Spleen (tissue), 11 donors: ENCODE measurements around the gene TRIM2. TPM values are rescaled to one million over a fixed set of nuclear protein-coding genes. Genes with fewer than 3 reads are reported as not detected.

Source experiments
- DNase-seq: peaks from one replicate; pipeline ENCODE4 v3.0.0-alpha.2; 2020
- H3K27ac ChIP-seq, 8 donors: fragments of 200-600 bp; sonication (generic) in 7 of 8; 1 replicate in 4 of 8; 2 replicates in 4 of 8; pipeline versions ENCODE4 v1.5.0 to v1.8.0; 2016 to 2021; ENCODE audit warnings: inconsistent platforms in 4 of 8, mild to moderate bottlenecking in 4 of 8, moderate library complexity in 1 of 8
- H3K27me3 ChIP-seq, 7 donors: fragments of 200-600 bp; sonication (generic) in 6 of 7; replicated peaks in 1 of 7; 1 replicate in 4 of 7; 2 replicates in 3 of 7; pipeline versions ENCODE4 v1.5.0 to v1.8.0; 2016 to 2021; ENCODE audit warnings: inconsistent platforms in 3 of 7, mild to moderate bottlenecking in 1 of 7
- H3K36me3 ChIP-seq, 6 donors: fragments of 200-600 bp; sonication (generic) in 5 of 6; 1 replicate in 4 of 6; 2 replicates in 2 of 6; pipeline versions ENCODE4 v1.5.0 to v1.8.0; 2016 to 2021; ENCODE audit warnings: inconsistent platforms in 2 of 6
- H3K4me1 ChIP-seq, 6 donors: fragments of 200-600 bp; sonication (generic) in 5 of 6; 1 replicate in 3 of 6; 2 replicates in 3 of 6; pipeline versions ENCODE4 v1.5.0 to v1.8.0; 2016 to 2021; ENCODE audit warnings: inconsistent platforms in 3 of 6
- H3K4me3 ChIP-seq, 8 donors: fragments of 200-600 bp; sonication (generic) in 7 of 8; 1 replicate in 4 of 8; 2 replicates in 4 of 8; pipeline versions ENCODE4 v1.5.0 to v1.8.0; 2016 to 2021; ENCODE audit warnings: inconsistent platforms in 4 of 8, mild to moderate bottlenecking in 4 of 8, moderate library complexity in 2 of 8
- H3K9me3 ChIP-seq, 8 donors: fragments of 200-600 bp; sonication (generic) in 7 of 8; 1 replicate in 4 of 8; 2 replicates in 4 of 8; pipeline versions ENCODE4 v1.5.0 to v1.8.0; 2016 to 2021; ENCODE audit warnings: inconsistent platforms in 4 of 8
- CTCF ChIP-seq, 11 experiments: fragments of 200-600 bp in 7 of 11; fragments of 450-650 bp in 4 of 11; sonication (generic) in 4 of 11; IDR thresholded peaks in 8 of 11; conservative IDR thresholded peaks in 3 of 11; 1 replicate in 7 of 11; 2 replicates in 4 of 11; pipeline versions ENCODE4 v1.4.0 to v1.8.0; 2016 to 2021; ENCODE audit warnings: antibody characterized with exemption in 11 of 11, inconsistent platforms in 4 of 11, mild to moderate bottlenecking in 1 of 11
- POLR2A ChIP-seq, 3 donors: fragments of 450-650 bp; IDR thresholded peaks; one replicate each; pipeline ENCODE4 v1.5.1; 2017; ENCODE audit warnings: antibody characterized with exemption in 3 of 3, mild to moderate bottlenecking in 1 of 3
- POLR2AphosphoS5 ChIP-seq, 3 donors: sonication (generic); formaldehyde crosslinking; IDR thresholded peaks; one replicate each; pipeline ENCODE4 v1.5.1; 2017; ENCODE audit warnings: antibody characterized with exemption in 3 of 3
- WGBS, 5 donors: extraction: QIAGEN DNeasy Blood & Tissue Kit in 3 of 5; methylation state at CpG; one replicate each; pipeline versions ENCODE4 v1.1.5 to v1.1.7; 2013 to 2018; 5-methylcytosine and 5-hydroxymethylcytosine counted together
- intact Hi-C: fragments of 100-400 bp; cut with DNase I; formaldehyde crosslinking; loops from one replicate; pipeline ENCODE4 v1.15.0; 2023; ENCODE audit warnings: low total_unique reads
- polyA plus RNA-seq, 3 donors: library from polyadenylated mRNA; stranded (reverse); fragments of 200-250 nt; gene quantifications; one replicate each; pipeline ENCODE4 v1.2.1, GENCODE V29; 2013
- total RNA-seq, 7 donors: library from RNA; depleted of rRNA in 3 of 7; stranded (reverse); fragments of >200 nt in 3 of 7; fragmentation: NEBNext Ultra II Directional in 4 of 7; extraction: Animal tissue kit (Norgen Biotek cat#: 25700) in 4 of 7; gene quantifications; one replicate each; pipeline versions ENCODE4 v1.1.0 to v1.2.1, GENCODE V29; 2016 to 2021
- donor health status: healthy with polysubstance abuse.
- donor health status: DM: no; HTN: no; CAD: no; lungs with moderate emphysema.
- donor health status: DM: no; HTN: no; CAD: no.
- donor health status: Bipolar disorder and iron deficiency.
- donor health status: healthy.
- donor health status: DM: no; HTN: no; CAD: no.
- donor health status: DM: yes; HTN: yes; CAD: no.

Gene TRIM2
- total and polyA plus RNA-seq, 10 donors, result 3.2 to 77.9 (median 45.3) TPM

DNA sequence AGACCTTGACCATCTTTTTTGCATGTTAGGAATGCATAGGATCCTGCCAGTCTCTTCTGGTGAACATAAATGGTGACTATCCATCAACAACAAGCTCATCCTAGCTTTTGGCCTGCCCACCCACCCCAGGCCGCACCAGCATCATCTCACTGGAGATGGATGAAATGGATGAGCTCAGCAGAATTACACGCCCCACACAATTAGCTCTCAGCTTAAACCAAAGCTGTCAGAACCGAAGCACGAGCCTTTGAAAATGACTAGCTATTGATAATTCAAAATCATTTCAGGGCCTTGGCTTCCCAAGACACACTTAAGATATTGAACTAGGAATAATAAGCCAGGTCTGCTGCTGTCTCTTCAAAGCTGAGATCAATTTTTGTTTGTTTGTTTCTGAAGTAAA lies 77.8 kb downstream of the TRIM2 start:
- DNase-seq, result no peak
- 88 to 97% (median 96%) methylated on average over 4 of the region's 4 CpGs for WGBS, 5 donors
- no peak overlapping the region for H3K27ac ChIP-seq
- H3K27me3 ChIP-seq, result no peaks in the 10 kb centered on the region
- peaks cover 5 to 27% (median 10%) of the 10 kb centered on the region in 8 donors for H3K9me3 ChIP-seq
- no peak overlapping the region for H3K4me3 ChIP-seq
- no peak for TF ChIP-seq CTCF (IDR thresholded peaks at IDR 0.05 in 8 of 11, conservative IDR thresholded peaks at IDR 0.05 in 3 of 11)
- no peak for TF ChIP-seq POLR2A (IDR thresholded peaks at IDR 0.05)
- TF ChIP-seq POLR2AphosphoS5 (IDR thresholded peaks at IDR 0.05), result no peak
- no peaks in the 10 kb centered on the region for H3K4me1 ChIP-seq
- intact Hi-C loops, result no loop called here
- H3K36me3 ChIP-seq, result peaks cover 0 to 30% (median 0%) of the 10 kb centered on the region in 6 donors

- Histone ChIP-seq H3K9me3 (peaks cover 5 to 29% (median 11%) of the 10 kb centered on the region in 8 donors), H3K4me1 (no peaks in the 10 kb centered on the region), H3K36me3 (peaks cover 0 to 26% (median 0%) of the 10 kb centered on the region in 6 donors), H3K27me3 (no peaks in the 10 kb centered on the region), H3K27ac (no peak overlapping the region), H3K4me3 (no peak overlapping the region)
- whole genome bisulfite sequencing, 5 donors, result 95 to 100% (median 96%) methylated on average over 3 of the region's 3 CpGs
- DNase-seq, result no peak
- intact Hi-C loops, result no loop called here
- no peak for TF ChIP-seq POLR2AphosphoS5 (IDR thresholded peaks at IDR 0.05)
- no peak for TF ChIP-seq POLR2A (IDR thresholded peaks at IDR 0.05)
- TF ChIP-seq CTCF (IDR thresholded peaks at IDR 0.05 in 8 of 11, conservative IDR thresholded peaks at IDR 0.05 in 3 of 11), result no peak
Measured at GRCh38 chr4:153283260-153283659, 79.0 kb downstream of the TRIM2 start.

DNA sequence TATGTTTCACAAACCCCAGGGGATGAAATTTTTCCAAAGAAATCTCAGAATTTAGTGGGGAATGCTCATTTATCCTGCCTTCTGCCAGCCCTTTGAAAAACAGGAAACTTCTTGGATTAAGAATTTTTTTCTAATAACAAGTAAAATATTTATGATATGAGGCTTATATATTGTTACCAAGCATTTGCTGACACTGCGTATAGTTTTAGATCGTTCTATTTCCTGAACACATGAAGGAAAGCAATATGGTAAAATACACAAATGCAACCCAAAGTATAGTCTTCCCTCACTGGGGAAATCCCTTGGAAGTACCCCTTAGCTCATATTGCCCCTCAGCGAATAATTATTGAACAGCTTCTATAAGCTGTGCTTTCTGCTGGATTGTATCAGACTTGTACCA lies 85.9 kb downstream of the TRIM2 start:
- no peaks in the 10 kb centered on the region for H3K4me1 ChIP-seq
- no peak overlapping the region for H3K27ac ChIP-seq
- intact Hi-C loops, result no loop called here
- 82 to 96% (median 86%) methylated on average over 3 of the region's 3 CpGs for WGBS, 5 donors
- peaks cover 0 to 9% (median 5%) of the 10 kb centered on the region in 8 donors for H3K9me3 ChIP-seq
- peaks cover 0 to 16% (median 3%) of the 10 kb centered on the region in 6 donors for H3K36me3 ChIP-seq
- TF ChIP-seq POLR2A (IDR thresholded peaks at IDR 0.05), result no peak
- no peak for TF ChIP-seq POLR2AphosphoS5 (IDR thresholded peaks at IDR 0.05)
- TF ChIP-seq CTCF (IDR thresholded peaks at IDR 0.05 in 8 of 11, conservative IDR thresholded peaks at IDR 0.05 in 3 of 11), result no peak
- H3K4me3 ChIP-seq, result no peak overlapping the region
- no peak for DNase-seq
- no peaks in the 10 kb centered on the region for H3K27me3 ChIP-seq

DNA sequence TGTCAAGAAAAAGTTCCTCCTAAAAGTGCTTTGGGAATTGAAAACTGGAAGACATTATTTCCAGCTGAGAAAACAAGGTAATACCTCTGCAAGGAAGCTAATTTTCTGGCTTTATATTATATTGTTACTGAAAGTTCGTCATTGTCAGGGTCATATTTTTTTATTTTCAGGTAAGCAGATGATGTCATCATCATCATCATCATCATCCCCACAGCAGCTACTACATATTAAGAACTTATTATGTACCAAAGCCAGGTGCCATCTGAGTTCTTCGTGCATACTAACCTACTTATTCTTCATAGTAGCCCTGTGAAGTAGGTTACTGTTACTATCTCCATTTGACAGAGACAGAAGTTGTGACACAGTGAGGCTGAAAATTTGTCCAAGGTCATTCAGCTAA lies 87.3 kb downstream of the TRIM2 start:
- H3K27me3 ChIP-seq, result no peaks in the 10 kb centered on the region
- H3K4me1 ChIP-seq, result no peaks in the 10 kb centered on the region
- TF ChIP-seq CTCF (IDR thresholded peaks at IDR 0.05 in 8 of 11, conservative IDR thresholded peaks at IDR 0.05 in 3 of 11) (no peak), POLR2A (IDR thresholded peaks at IDR 0.05) (no peak), POLR2AphosphoS5 (IDR thresholded peaks at IDR 0.05) (no peak)
- H3K4me3 ChIP-seq, result no peak overlapping the region
- WGBS, 5 donors, result 75 to 89% (median 88%) methylated on average over 2 of the region's 2 CpGs
- no peak for DNase-seq
- intact Hi-C loops, result no loop called here
- peaks cover 0 to 30% (median 12%) of the 10 kb centered on the region in 6 donors for H3K36me3 ChIP-seq
- no peak overlapping the region for H3K27ac ChIP-seq
- peaks cover 0 to 9% (median 5%) of the 10 kb centered on the region in 8 donors for H3K9me3 ChIP-seq
